A673 (cell line): Measurements from ENCODE around the gene PLCXD3. TPM values are rescaled to one million over a fixed set of nuclear protein-coding genes. Genes with fewer than 3 reads are reported as not detected.

Experiments
- BruUV-seq: library from RNA; stranded (reverse); fragments of 400-500 nt; replicated peaks from 2 replicates; lab custom pipeline; 2021; lab: Mats Ljungman, UMichigan
- CTCF ChIA-PET: fragments of 300-600 bp; sonication (Branson Sonifier 250); formaldehyde crosslinking; loops from one replicate; lab custom pipeline; 2022; ENCODE audit warnings: antibody characterized with exemption; lab: Charles Lee
- POLR2A ChIA-PET: fragments of 300-600 bp; sonication (Branson Sonifier 250); formaldehyde crosslinking; loops from one replicate; lab custom pipeline; 2022; ENCODE audit warnings: antibody characterized with exemption; ENCODE audit not compliant: low non-redundant PET; lab: Charles Lee
- DNase-seq: peaks from one replicate; pipeline ENCODE4 v3.0.0-alpha.2; 2015; ENCODE audit warnings: low spot score
- H3K27ac ChIP-seq: fragments of 200-600 bp; sonication (generic); 2 replicates; pipeline ENCODE4 v1.5.1; 2016; ENCODE audit warnings: mixed run types, low read depth, mild to moderate bottlenecking, mixed read lengths, antibody characterized with exemption, low read length; ENCODE audit not compliant: poor library complexity, severe bottlenecking
- H3K27me3 ChIP-seq: fragments of 200-600 bp; sonication (generic); replicated peaks from 2 replicates; pipeline ENCODE4 v1.6.1; 2017; ENCODE audit warnings: mixed run types, low read depth, mild to moderate bottlenecking, mixed read lengths, antibody characterized with exemption, low read length; ENCODE audit not compliant: insufficient read depth, poor library complexity
- H3K36me3 ChIP-seq: fragments of 200-600 bp; sonication (generic); 2 replicates; pipeline ENCODE4 v1.6.1; 2016; ENCODE audit warnings: mixed run types, mild to moderate bottlenecking, mixed read lengths, antibody characterized with exemption, low read length; ENCODE audit not compliant: insufficient read depth, poor library complexity, severe bottlenecking
- H3K4me1 ChIP-seq: fragments of 200-600 bp; sonication (generic); 2 replicates; pipeline ENCODE4 v1.6.1; 2017; ENCODE audit warnings: mixed run types, mild to moderate bottlenecking, mixed read lengths, antibody characterized with exemption, low read length; ENCODE audit not compliant: insufficient read depth, poor library complexity, severe bottlenecking
- H3K4me3 ChIP-seq: fragments of 200-600 bp; sonication (generic); 2 replicates; pipeline ENCODE4 v1.5.1; 2016; ENCODE audit warnings: low read depth, mixed run types, mild to moderate bottlenecking, mixed read lengths, low read length; ENCODE audit not compliant: poor library complexity, severe bottlenecking
- H3K9me3 ChIP-seq: fragments of 200-600 bp; sonication (generic); 2 replicates; pipeline ENCODE4 v1.6.1; 2016; ENCODE audit warnings: mixed run types, low read depth, mild to moderate bottlenecking, mixed read lengths, antibody characterized with exemption, low read length; ENCODE audit not compliant: poor library complexity, severe bottlenecking
- EZH2 ChIP-seq: fragments of 200-600 bp; sonication (generic); IDR thresholded peaks from 2 replicates; pipeline ENCODE4 v1.6.1; 2017; ENCODE audit warnings: borderline replicate concordance, low read depth, mild to moderate bottlenecking, mixed read lengths, antibody characterized with exemption, low read length; ENCODE audit not compliant: poor library complexity, severe bottlenecking
- intact Hi-C: fragments of 100-400 bp; cut with micrococcal nuclease; formaldehyde crosslinking; loops from one replicate; pipeline ENCODE4 v1.10.0; 2022; ENCODE audit not compliant: unreplicated experiment
- total RNA-seq: library from RNA; stranded (reverse); gene quantifications from 2 replicates; pipeline ENCODE4 v1.2.3, GENCODE V29; 2021
- TF ChIP-seq, protein P1 (sequence below): fragments of 300-800, 200-600 bp; sonication (generic); conservative IDR thresholded peaks from 2 replicates; pipeline ENCODE4 v1.5.1; 2017; ENCODE audit warnings: low read depth, mild to moderate bottlenecking, antibody characterized with exemption, low read length, moderate library complexity, mixed read lengths

The PLCXD3 gene
- total RNA-seq, 1 experiment from 2014 or later: 1.3 TPM

- no peak for DNase-seq
These were observed 82.9 kb downstream of the PLCXD3 start for GRCh38 chr5:41427505-41427904.

GRCh38 chr5:41425736-41426135 lies 84.7 kb downstream of the PLCXD3 start:
- BruUV-seq: no TSS peak
- Histone ChIP-seq H3K36me3 (no peaks in the 10 kb centered on the region), H3K4me3 (no peak overlapping the region), H3K9me3 (no peaks in the 10 kb centered on the region), H3K27ac (no peak overlapping the region), H3K27me3 (no peaks in the 10 kb centered on the region), H3K4me1 (peaks cover 4% of the 10 kb centered on the region)
- POLR2A ChIA-PET: no interaction called here
- CTCF ChIA-PET: no interaction called here
- no peak for DNase-seq
- TF ChIP-seq, protein P1, sequence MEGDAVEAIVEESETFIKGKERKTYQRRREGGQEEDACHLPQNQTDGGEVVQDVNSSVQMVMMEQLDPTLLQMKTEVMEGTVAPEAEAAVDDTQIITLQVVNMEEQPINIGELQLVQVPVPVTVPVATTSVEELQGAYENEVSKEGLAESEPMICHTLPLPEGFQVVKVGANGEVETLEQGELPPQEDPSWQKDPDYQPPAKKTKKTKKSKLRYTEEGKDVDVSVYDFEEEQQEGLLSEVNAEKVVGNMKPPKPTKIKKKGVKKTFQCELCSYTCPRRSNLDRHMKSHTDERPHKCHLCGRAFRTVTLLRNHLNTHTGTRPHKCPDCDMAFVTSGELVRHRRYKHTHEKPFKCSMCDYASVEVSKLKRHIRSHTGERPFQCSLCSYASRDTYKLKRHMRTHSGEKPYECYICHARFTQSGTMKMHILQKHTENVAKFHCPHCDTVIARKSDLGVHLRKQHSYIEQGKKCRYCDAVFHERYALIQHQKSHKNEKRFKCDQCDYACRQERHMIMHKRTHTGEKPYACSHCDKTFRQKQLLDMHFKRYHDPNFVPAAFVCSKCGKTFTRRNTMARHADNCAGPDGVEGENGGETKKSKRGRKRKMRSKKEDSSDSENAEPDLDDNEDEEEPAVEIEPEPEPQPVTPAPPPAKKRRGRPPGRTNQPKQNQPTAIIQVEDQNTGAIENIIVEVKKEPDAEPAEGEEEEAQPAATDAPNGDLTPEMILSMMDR: no peak
- TF ChIP-seq EZH2: no peak
- intact Hi-C loops: no loop called here

More at GRCh38 chr5:41427505-41427904, 82.9 kb downstream of the PLCXD3 start:
- Histone ChIP-seq H3K4me3 (no peak overlapping the region), H3K27ac (no peak overlapping the region), H3K36me3 (no peaks in the 10 kb centered on the region), H3K9me3 (no peaks in the 10 kb centered on the region), H3K4me1 (peaks cover 4% of the 10 kb centered on the region), H3K27me3 (no peaks in the 10 kb centered on the region)
- ChIA-PET CTCF (no interaction called here), POLR2A (no interaction called here)
- TF ChIP-seq EZH2: no peak
- TF ChIP-seq, protein P1: no peak
- intact Hi-C loops: no loop called here
- no TSS peak for BruUV-seq

DNA sequence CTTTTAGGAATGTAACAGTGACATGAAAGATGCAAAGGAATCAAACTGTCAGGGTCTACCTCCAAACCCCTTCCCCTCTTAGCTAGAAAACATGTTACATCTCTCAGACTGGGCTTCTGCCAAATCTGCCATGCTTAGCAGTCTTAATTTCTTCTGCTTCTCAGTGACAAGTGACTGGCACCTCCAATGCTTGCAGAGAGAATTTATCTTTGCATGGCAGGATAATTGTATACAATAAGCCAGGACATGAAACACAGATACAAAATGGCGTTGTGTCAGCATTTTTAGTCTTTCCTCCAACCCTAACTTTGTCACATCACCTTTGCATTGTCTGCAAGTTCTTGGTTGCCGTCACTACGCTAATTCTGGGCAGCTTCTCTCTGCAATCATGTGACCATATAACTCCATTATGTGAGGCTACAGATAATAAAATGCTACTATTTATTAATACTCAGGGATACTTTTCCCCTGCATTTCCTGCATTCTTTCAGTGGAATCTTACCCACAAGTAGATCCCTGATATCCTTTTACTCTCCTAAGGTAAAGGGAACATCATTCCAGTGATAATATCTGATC lies 89.8 kb downstream of the PLCXD3 start:
- TF ChIP-seq, protein P1: no peak
- TF ChIP-seq EZH2: no peak
- Histone ChIP-seq H3K4me3 (no peak overlapping the region), H3K27me3 (no peaks in the 10 kb centered on the region), H3K9me3 (no peaks in the 10 kb centered on the region), H3K36me3 (no peaks in the 10 kb centered on the region), H3K27ac (no peak overlapping the region), H3K4me1 (no peaks in the 10 kb centered on the region)
- no TSS peak for BruUV-seq
- CTCF ChIA-PET: no interaction called here
- DNase-seq: no peak
- intact Hi-C loops: no loop called here
- POLR2A ChIA-PET: no interaction called here
